ENCODE data around the gene LNP1. TPM values are rescaled to one million over a fixed set of nuclear protein-coding genes. Genes with fewer than 3 reads are reported as not detected.

LNP1 gene
- total and polyA plus RNA-seq, 4 donors: 1.1 to 4.7 (median 1.5) TPM

GRCh38 chr3:100384733-100385525, 16.4 kb upstream of the LNP1 start:
- no peaks in the 10 kb centered on the region for H3K9me3 ChIP-seq (ENCODE audit: control insufficient read depth in 4 of 4, low read length in 3 of 4)
- no peaks in the 10 kb centered on the region for H3K27me3 ChIP-seq (ENCODE audit: control insufficient read depth in 4 of 4, insufficient read depth in 4 of 4, low read length in 3 of 4)
- no peak for DNase-seq (ENCODE audit: low spot score)
- TF ChIP-seq SP1 (IDR thresholded peaks at IDR 0.05): no peak
- no peak for TF ChIP-seq TAF1 (conservative IDR thresholded peaks at IDR 0.05)
- no peak for TF ChIP-seq EGR1 (IDR thresholded peaks at IDR 0.05; ENCODE audit: low read depth in 2 of 2)
- no peak for TF ChIP-seq JUND (IDR thresholded peaks at IDR 0.05)
- TF ChIP-seq, protein P1, sequence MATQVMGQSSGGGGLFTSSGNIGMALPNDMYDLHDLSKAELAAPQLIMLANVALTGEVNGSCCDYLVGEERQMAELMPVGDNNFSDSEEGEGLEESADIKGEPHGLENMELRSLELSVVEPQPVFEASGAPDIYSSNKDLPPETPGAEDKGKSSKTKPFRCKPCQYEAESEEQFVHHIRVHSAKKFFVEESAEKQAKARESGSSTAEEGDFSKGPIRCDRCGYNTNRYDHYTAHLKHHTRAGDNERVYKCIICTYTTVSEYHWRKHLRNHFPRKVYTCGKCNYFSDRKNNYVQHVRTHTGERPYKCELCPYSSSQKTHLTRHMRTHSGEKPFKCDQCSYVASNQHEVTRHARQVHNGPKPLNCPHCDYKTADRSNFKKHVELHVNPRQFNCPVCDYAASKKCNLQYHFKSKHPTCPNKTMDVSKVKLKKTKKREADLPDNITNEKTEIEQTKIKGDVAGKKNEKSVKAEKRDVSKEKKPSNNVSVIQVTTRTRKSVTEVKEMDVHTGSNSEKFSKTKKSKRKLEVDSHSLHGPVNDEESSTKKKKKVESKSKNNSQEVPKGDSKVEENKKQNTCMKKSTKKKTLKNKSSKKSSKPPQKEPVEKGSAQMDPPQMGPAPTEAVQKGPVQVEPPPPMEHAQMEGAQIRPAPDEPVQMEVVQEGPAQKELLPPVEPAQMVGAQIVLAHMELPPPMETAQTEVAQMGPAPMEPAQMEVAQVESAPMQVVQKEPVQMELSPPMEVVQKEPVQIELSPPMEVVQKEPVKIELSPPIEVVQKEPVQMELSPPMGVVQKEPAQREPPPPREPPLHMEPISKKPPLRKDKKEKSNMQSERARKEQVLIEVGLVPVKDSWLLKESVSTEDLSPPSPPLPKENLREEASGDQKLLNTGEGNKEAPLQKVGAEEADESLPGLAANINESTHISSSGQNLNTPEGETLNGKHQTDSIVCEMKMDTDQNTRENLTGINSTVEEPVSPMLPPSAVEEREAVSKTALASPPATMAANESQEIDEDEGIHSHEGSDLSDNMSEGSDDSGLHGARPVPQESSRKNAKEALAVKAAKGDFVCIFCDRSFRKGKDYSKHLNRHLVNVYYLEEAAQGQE (IDR thresholded peaks at IDR 0.05): no peak
- TF ChIP-seq ZBTB33 (IDR thresholded peaks at IDR 0.05): no peak
- no peak for TF ChIP-seq RXRA (IDR thresholded peaks at IDR 0.05)
- no peak for TF ChIP-seq FOXA1 (IDR thresholded peaks at IDR 0.05)
- TF ChIP-seq FOXA2 (IDR thresholded peaks at IDR 0.05): no peak
- TF ChIP-seq, protein P2, sequence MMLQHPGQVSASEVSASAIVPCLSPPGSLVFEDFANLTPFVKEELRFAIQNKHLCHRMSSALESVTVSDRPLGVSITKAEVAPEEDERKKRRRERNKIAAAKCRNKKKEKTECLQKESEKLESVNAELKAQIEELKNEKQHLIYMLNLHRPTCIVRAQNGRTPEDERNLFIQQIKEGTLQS (IDR thresholded peaks at IDR 0.05): no peak
- TF ChIP-seq YY1 (IDR thresholded peaks at IDR 0.05): no peak
- TF ChIP-seq, protein P3, sequence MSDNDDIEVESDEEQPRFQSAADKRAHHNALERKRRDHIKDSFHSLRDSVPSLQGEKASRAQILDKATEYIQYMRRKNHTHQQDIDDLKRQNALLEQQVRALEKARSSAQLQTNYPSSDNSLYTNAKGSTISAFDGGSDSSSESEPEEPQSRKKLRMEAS (IDR thresholded peaks at IDR 0.05): no peak
- no peak for TF ChIP-seq CTCF (IDR thresholded peaks at IDR 0.05; ENCODE audit: low read depth, low read length, missing input control)
- TF ChIP-seq HNF4A (conservative IDR thresholded peaks at IDR 0.05): no peak
- TF ChIP-seq NR2F2 (IDR thresholded peaks at IDR 0.05): no peak
- TF ChIP-seq GABPA (IDR thresholded peaks at IDR 0.05 in 1 of 2, conservative IDR thresholded peaks at IDR 0.05 in 1 of 2): no peak
- no peak overlapping the region for H3K9ac ChIP-seq (ENCODE audit: low read depth in 1 of 2, low read length in 2 of 2)
- peaks cover 6 to 39% (median 29%) of the 10 kb centered on the region in 4 donors for H3K36me3 ChIP-seq (ENCODE audit: control insufficient read depth in 4 of 4, insufficient read depth in 3 of 4, low read depth in 1 of 4, low read length in 3 of 4)
- no peak overlapping the region for H3K27ac ChIP-seq (ENCODE audit: low read depth in 1 of 2, low read length in 2 of 2)
- 94% methylated on average over 8 of the region's 8 CpGs for WGBS
- H3K4me3 ChIP-seq (ENCODE audit: low read depth in 1 of 3, low read length in 3 of 3): no peak overlapping the region
- H3K4me1 ChIP-seq (ENCODE audit: control insufficient read depth in 4 of 4, insufficient read depth in 4 of 4, low read length in 3 of 4): peaks cover 5 to 22% (median 11%) of the 10 kb centered on the region in 4 donors
